NCI-H1092 (cell line): ENCODE results near the gene CEACAM6.
"Not testable (repeated sequence)": the region's sequence is repeated elsewhere in the genome, so short reads cannot be mapped to it uniquely, and the experiment has no call there.

ENCODE experiments used
- DNase-seq: peaks from one replicate; lab custom pipeline; 2025; lab: John Stamatoyannopoulos, UW

The CEACAM6 gene

DNA sequence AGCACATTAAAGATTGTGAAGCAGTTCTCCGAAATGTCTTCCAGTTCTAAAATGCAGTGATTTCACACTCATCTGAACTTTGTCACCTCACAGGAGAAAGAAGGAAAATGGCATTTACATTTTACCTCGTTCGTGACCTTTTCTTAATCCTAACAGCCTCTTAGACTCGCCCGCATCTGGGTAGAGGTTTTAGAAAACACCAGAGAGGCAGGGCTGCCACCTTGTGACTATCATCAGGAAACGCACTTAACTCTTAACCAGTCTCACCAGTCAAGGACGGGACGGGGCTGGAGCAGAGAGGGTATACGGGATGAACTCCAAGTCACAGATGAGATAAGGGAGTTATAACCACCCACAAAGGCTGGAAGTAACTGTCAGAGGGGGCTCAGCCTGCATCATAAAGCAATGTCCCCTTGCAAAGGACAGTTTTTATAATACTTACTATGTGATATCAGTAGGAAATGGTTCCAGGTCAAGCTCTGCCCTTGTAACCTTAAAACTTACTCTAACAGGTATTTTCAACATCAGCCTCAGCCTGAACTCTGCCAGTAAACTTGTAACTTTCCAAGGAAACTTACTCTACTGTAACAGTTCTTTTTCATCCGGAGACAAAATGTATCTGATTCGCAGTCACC is 8.6 kb upstream of the CEACAM6 start:
- DNase-seq = peak; percentile 77

DNA sequence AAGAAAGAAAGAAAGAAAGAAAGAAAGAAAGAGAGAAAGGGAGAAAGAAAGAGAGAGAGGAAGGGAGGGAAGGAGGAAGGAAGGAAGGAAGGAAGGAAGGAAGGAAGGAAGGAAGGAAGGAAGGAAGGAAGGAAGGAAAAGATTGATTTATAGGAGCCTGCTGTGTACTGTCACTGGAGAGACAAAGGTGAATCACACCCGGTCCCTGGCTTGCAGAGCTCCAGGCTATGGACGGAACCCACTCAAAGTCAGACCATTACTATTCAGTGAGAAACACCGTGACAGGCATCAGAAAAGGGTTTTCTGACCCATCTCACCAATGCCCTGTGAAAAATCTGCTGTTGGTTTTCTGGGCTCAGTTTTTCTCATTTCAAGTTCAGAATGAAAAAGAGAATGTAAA is 7.3 kb upstream of the CEACAM6 start:
- no peak for DNase-seq

DNA sequence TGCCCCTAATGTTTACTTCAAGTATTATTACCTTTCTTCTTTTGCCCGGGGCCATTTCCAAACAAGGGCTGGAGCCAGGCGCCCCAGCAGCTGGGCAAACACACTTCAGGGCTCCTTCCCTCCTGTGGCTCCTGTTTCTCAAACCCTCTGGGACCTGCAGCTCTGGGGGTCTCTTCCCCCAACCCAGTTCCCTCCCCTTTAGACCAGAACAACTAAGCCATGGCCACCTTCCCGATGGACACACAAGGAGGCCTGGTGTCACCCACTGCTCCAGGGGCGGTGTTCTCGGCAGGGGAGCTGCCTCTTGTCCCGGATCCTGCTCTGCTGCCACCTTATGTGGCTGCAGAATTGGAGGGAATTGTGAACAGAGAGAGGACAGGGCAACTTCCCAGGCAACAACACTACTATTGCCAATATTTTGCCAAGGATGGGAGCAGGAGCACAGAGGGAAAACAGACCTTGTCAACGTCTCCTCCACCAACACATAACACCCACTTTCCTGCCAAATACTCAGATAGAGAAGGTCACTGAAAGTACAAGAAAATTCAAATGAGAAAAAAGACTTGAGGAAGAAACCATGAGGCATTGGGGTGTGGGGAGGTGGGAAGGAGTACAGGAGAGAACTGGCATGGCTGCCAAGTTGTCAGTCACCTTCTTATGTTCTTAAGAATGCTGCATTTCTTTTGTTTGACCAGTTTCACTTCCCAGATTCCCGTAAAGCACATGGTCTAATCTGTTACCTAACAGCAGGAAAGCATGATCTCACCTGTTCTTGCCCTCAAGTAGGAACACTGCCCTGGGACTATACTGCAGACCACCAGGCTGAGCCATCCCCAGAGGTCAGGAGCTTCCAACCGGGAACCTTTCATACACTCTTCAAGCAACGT is 4.8 kb upstream of the CEACAM6 start:
- DNase-seq = not testable (repeated sequence)

DNA sequence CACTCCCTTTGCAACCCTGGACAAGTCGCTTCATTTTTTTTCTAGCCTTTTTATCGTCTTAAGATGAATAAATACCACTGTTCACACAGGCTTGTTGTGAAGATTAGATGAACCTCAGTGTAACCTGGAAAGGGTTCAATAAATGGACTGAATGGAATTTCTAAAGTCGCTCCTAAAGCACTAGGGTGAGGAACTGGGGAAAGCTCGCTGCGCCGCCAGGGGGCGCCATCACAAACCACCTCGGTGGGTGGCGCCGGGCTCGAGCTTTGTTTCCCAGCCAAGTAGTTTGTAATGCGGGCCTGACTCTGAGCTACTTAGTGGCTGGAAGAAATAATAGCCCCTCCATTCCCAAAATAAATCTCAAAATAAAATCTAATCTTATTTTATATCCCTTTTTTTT is 2.2 kb upstream of the CEACAM6 start:
- no peak for DNase-seq

DNA sequence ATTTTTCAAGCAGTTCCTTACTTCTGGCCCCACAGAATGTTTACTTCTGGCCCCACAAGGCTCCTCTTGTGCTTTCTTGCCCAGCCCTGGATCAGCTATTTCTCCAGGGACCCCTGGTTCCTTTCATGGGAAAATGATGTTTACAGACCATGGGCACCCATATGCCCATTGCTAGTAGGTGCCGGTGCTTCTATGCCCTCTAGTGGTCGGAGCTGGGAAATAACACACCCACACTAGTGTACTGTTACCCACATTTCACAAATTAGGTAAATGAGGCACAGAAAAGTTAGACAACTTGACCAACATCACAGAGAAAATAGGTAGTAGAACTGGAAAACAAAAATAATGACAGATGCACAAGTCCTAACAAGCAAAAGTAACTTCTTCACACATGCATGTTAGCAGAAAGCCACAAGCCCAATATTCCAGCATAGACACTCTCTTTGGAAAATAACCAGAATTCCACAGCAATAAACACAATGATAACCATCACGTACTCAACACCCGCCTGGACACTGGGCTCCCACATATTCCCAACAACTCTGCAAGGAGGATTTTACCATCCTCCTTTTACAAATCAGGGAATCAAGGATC is 1.3 kb upstream of the CEACAM6 start:
- DNase-seq = peak; percentile 52

DNA sequence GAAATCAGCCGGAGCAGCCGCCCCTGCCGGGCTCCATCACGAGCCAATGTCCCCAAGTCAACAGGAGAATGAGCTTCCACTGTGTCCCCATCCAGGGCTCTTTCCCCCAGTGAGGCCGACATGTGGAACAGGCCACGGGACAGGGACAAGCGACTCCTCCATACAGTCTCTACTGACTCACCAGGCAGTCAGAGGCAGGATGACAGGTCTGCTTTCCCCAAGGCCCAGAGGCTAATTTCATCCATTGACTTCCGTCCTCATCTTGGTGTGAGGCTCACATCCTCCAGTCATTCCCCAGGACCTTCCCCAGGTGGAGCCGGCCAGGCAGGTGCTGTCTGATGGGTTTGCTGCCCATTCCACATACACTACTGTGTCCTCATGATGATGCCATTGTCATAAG is 3.5 kb downstream of the CEACAM6 start:
- DNase-seq = no peak

DNA sequence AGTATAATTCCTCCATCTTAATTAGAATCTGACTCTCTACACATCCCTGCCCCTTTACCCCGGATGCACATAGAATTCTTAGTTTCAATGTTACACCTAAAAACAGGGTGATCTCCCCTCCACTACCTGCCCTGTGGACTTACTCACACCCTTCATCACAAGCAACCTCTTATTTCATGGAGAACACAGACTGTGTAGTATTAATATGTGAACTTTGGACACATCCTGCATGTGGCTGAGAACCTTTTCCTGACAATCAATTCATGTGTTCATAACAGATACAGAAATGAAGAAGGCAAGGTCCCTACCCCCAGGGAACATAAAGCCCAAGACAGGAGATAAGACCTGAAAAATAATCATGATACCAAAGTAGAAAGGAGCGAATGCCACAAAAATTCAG is 11.8 kb downstream of the CEACAM6 start:
- no peak for DNase-seq

DNA sequence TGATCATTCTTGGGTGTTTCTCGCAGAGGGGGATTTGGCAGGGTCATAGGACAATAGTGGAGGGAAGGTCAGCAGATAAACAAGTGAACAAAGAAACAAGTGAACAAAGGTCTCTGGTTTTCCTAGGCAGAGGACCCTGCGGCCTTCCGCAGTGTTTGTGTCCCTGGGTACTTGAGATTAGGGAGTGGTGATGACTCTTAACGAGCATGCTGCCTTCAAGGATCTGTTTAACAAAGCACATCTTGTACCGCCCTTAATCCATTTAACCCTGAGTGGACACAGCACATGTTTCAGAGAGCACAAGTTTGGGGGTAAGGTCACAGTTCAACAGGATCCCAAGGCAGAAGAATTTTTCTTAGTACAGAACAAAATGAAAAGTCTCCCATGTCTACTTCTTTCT is 12.8 kb downstream of the CEACAM6 start:
- not testable (repeated sequence) for DNase-seq

DNA sequence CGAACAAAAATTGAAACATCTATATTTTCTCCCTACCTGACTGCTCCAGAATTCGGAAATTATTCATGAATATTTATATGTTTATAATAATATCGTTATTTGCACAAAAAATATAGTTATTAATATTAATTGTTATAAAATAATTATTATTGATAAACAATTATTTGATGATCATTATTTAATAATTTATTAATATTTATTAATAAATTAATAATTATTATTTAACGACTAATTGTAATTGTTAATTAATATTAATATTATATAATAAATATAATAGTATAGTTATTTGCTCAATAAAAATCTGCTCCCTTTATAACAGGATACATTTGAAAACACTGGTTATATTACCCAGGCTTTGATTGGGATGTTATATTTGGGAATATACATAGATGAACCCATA is 14.3 kb downstream of the CEACAM6 start:
- no peak for DNase-seq

DNA sequence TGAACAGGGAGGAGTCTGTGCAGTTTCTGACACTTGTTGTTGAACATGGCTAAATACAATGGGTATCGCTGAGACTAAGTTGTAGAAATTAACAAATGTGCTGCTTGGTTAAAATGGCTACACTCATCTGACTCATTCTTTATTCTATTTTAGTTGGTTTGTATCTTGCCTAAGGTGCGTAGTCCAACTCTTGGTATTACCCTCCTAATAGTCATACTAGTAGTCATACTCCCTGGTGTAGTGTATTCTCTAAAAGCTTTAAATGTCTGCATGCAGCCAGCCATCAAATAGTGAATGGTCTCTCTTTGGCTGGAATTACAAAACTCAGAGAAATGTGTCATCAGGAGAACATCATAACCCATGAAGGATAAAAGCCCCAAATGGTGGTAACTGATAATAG is 16.1 kb downstream of the CEACAM6 start:
- no peak for DNase-seq

DNA sequence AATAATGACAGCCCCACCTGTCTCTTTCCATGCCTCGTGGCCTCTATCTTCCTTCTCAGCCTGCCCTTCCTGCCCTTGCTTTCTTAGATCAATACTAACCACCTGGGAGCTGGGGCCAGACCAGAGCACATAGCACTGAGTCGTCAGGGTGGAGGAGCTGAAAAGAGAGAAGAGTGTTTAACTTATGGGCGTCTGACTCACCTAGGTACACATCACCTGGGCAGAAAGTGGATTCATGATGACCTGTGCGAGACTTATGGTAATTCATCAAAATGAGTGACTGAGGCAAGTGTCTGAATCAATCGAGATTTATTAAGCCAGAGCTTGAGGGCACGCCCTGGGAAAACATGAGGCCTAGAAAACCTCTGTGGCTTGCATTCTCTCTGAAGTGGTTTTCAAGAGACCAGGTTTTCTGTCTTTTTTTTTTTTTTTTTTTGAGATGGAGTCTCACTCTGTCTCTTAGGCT is 19.2 kb downstream of the CEACAM6 start:
- DNase-seq = no peak

DNA sequence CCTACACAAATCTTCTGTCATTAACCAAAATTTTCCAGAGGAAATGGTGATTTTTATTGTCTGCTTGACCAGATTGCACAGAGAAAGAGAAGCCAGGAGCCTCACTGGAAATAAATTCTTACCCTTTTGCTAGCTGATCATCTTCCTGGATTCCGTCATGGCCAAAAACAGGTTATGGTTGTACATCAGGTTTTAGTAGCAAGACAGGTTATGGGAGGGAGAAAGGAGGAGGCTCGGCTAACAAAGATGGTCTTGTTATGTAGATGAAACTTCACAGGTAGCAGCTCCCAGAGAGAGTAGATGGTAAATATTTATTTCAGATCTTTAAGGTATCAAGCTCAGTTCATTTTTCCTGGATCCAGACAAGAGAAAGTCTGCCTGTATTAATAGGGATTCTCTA is 21.4 kb downstream of the CEACAM6 start:
- no peak for DNase-seq

DNA sequence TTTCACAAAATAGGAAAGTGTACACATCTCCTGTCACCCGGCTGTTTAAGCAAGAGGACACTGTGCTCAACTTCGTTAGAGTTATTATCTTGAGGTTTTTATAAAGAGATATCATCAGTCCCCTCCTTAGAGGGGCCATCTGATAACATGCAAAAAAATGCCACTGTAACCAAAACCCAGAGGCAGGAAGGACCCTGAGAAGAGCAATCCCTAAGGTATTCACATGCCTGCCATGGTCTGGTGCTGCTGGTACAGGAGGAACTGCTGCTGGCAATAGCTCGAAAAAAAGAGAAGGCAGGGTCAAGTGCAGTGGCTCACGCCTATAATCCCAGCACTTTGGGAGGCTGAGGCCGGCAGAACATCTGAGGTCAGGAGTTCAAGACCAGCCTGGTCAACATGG is 28.3 kb downstream of the CEACAM6 start:
- no peak for DNase-seq

DNA sequence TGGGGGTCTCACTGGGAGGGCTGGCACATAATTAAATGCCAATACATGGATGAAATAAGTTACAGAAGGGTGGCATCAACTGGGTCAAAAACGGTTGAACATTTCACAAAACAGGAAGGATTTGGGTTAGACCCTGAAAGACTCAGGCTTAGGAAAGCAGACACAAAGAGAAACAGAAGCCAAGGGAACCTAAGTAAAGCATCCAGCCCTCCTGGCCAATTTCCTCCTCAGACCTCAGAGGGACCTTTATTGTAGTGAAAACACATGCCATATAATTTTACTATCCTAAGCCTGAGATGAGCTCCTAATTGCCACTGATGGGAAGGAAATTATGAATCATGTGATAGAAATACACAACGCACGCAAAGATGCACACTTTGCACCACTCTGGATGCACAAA is 29.0 kb downstream of the CEACAM6 start:
- DNase-seq = no peak

DNA sequence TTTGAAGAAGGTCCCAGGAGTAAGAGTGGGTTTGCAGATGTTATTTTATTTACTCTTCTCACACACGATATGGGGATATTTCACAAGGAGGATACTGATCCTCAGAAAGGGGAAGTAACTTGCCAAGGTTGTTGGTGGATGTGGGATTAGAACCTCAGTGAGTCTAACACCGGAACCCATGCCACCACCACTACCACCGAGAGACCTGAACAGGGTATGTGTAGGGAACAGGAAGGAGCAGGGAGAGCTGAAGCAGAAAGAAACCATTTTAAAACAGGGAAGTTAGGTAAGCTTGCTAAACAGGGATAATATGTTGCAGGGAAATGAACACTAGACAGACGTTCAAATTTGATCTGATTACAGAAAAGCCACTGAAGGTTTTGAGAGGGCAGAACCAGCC is 29.4 kb downstream of the CEACAM6 start:
- DNase-seq = no peak

DNA sequence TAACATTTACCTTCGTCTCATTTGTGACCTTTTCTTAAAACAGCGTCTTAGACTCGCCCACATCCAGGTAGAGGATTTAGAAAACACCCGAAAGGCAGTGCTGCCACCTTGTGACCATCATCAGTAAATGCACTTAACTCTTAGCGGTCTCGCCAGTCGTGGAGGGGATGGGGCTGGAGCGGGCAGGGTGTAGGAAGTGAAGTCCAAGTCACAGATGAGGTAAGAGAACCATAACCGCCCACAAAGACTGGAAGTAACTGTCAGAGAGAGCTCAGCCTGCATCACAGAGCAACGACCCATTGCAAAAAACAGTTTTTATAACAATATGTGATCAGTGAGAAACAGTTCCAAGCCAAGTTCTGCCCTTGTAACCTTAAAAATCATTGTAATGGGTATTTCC is 30.3 kb downstream of the CEACAM6 start:
- DNase-seq = peak; percentile 76

DNA sequence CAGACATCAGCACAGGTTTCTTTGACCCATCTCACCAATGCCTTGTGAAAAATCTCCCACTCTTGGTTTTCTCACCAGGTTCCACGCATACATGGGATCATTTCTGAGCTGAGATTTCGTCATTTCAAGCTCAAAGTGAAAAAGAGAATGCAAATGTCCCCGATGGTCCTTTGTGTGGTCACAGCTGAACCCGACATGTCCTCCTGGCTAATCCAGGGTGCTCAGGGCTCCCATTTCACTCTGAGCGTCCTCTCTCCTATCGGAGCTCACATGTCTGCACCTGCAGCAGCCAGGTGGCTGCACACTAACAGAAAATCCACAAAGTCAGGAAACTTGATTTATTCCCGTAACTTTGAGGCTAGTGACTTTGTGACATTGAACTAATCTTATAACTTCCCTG is 31.7 kb downstream of the CEACAM6 start:
- DNase-seq = no peak

DNA sequence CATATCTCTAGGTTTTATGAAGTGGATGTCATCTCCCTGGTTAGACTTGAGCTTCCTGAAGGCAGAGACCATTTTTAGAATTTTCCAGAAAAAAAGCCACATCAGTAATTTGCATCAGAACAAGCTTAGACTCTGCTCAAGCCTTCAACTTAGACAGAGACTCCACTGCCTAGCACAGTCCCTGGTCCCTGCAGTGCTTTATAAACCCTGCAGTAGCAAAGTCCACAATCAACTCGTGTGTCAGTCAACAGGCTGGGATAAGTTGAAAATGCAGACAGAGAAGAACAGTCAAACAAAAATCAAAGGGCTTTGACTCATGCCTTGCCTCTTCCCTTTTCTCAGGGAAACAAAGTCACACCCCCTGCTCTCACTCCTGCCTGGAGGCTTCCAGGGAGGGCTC is 33.2 kb downstream of the CEACAM6 start:
- DNase-seq = not testable (repeated sequence)

DNA sequence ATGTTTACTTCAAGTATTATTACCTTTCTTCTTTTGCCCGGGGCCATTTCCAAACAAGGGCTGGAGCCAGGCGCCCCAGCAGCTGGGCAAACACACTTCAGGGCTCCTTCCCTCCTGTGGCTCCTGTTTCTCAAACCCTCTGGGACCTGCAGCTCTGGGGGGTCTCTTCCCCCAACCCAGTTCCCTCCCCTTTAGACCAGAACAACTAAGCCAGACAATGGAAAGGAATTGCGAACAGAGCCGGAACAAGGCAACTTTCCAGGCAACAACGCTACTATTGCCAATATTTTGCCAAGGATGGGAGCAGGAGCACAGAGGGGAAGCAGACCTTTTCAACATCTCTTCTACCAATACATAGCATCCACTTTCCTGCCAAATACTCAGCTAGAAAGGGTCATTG is 33.7 kb downstream of the CEACAM6 start:
- peak; percentile 83 for DNase-seq

DNA sequence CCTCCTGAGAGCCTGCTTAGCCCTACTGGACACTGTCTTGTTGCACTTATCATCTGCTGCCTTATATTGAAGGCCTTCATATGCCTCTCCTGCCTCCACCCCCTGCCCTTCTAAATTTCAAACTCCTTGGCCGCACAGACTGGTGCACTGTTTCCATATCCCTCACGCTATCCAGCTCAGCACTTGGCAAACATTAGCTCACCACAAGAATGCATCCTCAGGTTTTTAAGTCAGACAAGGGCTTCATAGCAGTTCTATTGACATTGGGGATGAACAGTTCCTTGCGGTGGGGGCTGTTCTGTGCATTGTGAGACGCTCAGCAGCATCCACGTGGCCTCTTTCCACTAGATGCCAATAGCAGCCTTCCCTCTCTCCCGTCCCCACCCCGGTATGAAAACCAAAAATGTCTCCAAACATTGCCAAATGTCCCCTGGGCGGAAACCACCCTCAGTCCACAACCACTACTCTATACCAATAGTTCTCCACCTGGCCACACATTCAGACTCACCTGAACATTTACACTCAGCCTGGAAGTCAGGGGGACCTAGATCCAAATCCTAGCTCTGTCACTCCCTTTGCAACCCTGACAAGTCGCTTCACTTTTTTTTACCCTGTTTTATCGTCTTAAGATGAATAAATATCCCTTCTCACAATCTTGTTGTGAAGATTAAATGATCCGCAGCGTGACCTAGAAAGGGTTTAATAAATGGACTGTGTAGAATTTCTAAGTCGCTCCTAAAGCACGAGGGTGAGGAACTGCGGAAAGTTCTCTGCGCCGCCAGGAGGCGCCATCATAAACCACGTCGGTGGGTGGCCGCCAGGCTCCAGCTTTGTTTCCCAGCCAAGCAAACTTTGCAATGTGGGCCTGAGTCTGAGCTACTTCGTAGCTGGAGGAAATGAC is 37.4 kb downstream of the CEACAM6 start:
- no peak for DNase-seq

DNA sequence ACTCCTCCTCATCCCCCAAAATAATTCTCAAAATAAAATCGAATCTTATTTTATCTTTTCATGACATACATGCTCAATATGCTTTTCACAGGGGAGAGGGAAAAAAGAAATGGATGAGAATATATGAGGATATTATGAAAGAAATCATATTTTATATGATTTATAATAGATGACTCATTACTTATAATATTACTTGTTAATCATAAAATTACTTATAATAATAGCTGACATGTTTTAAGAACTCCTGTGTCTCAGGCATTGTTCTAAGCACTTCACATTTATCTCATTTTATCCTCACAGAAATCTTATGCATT is 38.0 kb downstream of the CEACAM6 start:
- no peak for DNase-seq

DNA sequence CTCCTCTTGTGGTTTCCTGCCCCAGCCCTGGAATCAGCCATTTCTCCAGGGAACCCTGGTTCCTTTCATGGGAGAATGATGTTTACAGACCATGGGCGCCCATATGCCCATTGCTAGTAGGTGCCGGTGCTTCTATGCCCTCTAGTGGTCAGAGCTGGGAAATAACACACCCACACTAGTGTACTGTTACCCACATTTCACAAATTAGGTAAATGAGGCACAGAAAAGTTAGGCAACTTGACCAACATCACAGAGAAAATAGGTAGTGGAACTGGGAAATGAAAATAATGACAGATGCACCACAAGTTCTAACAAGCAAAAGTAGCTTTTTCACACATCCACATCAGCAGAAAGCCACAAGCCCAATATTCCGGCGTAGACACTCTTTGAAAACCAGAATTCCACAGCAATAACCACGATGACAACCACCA is 39.7 kb downstream of the CEACAM6 start:
- peak; percentile 54 for DNase-seq
